Measurements from ENCODE around the gene PSMG2.

Gene PSMG2

DNA sequence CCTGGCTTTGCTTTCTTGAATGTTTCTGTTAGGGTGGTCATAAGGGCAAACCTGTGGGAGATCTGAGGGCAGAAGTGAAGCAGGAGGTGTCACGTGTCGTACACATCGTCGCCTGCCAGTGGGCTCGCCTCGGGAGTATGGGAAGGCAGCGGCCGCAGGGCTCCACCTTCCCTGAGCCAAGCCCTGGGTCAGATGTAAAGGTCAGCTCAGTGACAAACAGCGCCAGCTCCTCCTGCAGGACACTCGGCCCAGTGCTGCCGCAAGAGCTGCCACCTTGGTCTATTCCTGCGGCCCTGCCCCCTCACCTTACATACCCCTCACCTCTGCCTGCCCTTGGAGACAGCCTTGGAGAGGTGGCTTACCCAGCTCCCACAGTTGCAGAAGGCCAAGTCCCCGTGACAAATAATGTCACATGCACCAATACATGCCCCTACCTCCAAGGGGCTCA, 64.2 kb downstream of the PSMG2 start:
- no peak for DNase-seq (ENCODE audit: low spot score)

DNA sequence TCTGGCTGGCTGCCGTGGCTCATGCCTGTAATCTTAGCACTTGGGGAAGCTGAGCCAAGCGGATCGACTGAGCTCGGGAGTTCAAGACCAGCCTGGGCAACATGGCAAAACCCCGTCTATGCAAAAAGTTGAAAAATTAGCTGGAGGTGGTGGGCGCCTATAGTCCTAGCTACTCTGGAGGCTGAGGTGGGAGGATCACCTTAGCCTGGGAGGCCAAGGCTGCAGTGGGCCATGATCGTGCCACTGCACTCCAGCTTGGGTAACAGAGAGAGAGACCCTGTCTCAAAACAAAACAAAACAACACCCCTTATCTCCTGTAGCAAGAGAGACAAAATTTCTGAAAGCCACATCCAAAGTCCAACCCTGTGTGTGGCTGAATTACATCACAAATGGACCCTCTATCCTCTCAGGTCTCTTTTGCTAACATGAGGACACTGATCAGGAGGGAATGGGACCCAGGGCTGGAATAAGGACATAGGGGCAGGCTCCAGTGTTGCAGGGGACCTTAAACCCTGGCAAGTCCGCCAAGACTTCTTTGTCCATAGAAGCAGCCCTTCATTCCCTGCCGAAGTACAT, 64.8 kb downstream of the PSMG2 start:
- DNase-seq (ENCODE audit: low spot score), result no peak

DNA sequence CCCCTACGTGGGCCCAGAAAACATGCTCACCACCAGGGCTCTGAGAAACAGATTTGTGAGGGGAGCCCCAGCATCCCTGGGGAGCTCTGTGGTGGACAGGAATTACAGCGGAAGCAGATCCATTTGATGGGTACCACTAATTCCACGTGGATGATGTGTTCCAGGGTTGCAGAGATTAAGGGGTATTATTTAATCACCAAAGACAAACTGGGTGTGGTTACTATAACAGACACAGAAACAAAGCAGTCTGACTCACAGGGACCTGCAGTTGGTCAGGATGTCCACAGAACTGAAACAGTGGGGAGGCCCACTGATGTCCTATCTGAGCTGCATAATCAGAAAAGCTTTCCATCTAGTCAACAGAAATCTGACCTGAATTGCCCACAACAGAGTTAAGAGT, 65.8 kb downstream of the PSMG2 start:
- no peak for DNase-seq (ENCODE audit: low spot score)

DNA sequence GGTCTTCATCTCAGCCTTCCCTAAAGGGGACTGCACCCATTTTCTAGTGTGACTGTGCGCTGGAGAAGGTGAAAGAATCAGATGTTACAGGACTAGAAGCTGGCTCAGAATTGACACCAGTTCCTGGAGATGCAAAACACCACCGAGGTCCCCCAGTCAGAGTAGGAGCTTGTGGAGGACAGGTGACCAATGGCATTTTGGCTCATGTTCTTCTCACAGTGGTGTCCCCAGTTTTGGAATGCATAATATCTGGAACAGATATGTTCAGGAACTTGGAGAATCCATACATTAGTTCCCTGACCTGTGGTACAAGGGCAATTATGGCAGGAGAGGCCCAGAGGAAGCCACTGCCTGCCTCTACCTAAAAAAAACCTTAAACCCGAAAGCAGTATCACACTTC, 66.3 kb downstream of the PSMG2 start:
- no peak for DNase-seq (ENCODE audit: low spot score)

DNA sequence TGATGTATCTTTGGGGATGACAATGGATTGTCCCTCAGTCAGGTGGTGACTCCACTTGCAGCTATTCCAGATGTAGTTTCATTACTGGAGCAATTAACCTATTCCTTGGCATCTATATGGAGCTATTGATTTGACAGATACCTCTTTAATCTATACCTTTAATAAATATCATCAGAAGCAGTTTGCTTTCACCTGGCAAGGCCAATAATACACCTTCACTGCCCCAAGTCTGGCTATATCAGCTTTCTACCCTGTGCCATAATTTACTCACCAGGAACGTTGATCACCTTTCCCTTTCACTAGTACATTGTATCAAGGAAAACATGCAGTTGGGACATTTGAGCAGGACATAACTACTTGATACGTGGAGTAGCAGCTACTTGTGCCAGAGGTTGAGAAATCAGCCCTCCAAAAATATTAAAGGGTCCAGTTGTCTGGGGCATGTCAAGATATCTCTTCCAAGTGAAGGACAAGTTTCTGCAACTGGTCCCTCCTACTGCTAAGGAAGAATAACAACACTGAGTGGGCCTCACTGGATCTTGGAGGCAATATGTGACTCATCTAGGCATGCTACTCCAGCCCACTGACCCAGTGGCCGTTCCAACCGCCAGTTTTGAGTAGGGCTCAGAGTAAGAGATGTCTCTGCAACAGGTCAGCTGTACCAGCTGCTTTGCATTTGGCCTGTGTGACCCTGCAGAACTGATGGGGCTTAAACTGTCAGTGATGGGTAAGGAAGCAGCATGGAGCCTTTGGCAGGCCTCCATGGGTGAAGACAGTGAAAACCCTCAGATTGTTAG, 67.0 kb downstream of the PSMG2 start:
- DNase-seq (ENCODE audit: low spot score), result no peak

DNA sequence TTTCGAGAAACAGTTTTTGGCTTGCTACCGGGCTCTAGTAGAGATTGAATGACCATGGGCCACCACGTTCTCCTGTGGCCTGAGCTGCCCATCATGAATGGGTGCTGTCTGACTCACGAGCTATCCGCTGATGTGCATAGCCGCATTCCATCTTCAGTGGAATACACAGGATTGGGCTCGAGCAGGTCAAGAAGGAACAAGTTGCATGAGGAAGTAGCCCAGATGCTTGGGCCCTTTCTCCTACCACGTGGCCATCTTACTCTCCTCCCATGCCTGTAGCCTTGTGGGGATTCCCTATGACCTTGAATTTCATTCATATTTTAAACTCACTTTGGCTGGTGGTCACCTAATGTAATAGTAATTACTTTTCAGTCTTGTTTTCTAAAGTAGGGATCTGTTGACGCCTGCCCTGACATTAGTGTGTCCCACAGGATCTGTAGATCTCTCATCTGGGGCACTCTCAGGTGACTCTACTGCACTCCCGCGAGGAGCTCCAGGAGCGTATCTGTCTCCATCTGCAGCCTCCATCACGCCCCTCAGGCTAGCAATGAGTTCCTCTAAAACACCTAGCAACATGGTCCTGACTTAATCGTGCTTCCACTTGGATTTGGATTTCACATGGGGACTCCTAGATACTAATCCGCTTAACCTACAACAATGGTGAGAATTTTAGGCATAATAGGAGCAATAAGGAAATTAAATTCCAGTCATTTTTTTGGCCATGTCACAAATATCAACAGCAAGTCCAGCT, 67.8 kb downstream of the PSMG2 start:
- DNase-seq (ENCODE audit: low spot score), result no peak

DNA sequence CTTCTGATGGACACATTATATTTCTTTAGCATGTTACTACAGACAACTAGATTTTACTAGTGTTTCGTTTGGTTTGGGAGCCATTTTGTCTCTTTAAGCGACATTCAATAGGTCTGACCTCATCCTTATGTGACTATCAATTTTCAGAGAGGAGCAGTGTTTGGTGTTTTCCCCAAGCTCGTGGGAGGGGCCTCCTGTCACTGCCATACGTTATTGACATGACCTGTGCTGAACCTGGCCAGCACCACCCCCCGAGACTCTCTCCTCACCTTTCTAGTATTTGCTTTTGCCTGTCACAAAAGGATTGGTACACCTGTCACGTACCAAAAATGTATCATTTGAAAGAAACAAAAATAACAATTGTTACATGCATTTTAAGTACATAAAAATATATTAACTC, 69.3 kb downstream of the PSMG2 start:
- DNase-seq (ENCODE audit: low spot score), result no peak

DNA sequence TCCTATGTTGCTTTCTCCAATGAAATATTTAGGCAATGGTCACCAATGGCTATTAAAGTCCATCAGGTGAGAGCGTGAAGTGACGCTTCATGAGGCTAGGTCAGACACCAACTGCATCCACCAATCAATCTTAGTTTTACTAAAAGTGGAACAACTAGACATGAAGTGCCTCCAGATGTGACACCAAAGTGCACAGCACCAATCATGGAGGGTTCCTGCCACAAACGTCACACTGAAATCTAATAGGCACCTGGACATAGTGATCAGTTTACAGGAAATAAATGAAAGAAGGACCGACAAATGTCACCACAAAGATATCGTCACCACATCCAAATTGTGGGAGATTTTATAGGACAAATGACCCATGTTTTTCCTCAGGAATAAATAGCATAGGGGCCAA, 70.5 kb downstream of the PSMG2 start:
- no peak for DNase-seq (ENCODE audit: low spot score)

DNA sequence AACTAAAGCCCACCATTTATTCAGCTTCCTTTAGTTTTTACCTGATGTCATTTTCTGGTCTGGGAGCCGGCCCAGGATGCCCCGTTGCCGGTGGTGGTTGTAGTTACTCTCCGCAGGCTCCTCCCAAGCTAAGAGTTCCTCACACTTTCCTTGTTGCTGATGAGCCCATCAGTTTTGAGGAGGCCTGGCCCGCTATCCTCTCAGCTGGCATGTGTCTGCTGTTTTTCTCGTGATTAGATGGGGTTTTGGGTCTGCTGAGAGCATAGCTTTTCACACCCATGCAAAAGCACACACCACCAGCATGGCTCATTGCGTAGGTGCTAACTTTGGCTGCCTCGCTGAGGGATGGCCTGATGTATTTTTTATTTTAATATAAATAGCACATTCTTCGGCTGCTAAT, 72.1 kb downstream of the PSMG2 start:
- DNase-seq (ENCODE audit: low spot score), result no peak

Measured in putamen (tissue), 1 donor.